Subcutaneous adipose tissue (tissue), 4 donors: ENCODE data around the gene GPSM1. TPM values are rescaled to one million over a fixed set of nuclear protein-coding genes. Genes with fewer than 3 reads are reported as not detected.

Experiments used
- CTCF ChIP-seq: fragments of 450-650 bp; IDR thresholded peaks from one replicate; pipeline ENCODE4 v1.5.1; 2016; ENCODE audit warnings: low read depth, mild to moderate bottlenecking, control low read depth, antibody characterized with exemption, moderate library complexity
- total RNA-seq, 4 donors: library from RNA; depleted of rRNA; stranded (reverse); fragments of >200 nt; gene quantifications; one replicate each; pipeline ENCODE4 v1.1.0, GENCODE V29; 2016

GPSM1 gene
- total RNA-seq, 4 donors from 2014 or later = 2.1 to 5.8 (median 4.1) TPM

GRCh38 chr9:136343121-136343883, 16.0 kb downstream of the GPSM1 start:
- no peak for TF ChIP-seq CTCF

- no peak for TF ChIP-seq CTCF
These were observed 16.5 kb downstream of the GPSM1 start for GRCh38 chr9:136343884-136344269.

DNA sequence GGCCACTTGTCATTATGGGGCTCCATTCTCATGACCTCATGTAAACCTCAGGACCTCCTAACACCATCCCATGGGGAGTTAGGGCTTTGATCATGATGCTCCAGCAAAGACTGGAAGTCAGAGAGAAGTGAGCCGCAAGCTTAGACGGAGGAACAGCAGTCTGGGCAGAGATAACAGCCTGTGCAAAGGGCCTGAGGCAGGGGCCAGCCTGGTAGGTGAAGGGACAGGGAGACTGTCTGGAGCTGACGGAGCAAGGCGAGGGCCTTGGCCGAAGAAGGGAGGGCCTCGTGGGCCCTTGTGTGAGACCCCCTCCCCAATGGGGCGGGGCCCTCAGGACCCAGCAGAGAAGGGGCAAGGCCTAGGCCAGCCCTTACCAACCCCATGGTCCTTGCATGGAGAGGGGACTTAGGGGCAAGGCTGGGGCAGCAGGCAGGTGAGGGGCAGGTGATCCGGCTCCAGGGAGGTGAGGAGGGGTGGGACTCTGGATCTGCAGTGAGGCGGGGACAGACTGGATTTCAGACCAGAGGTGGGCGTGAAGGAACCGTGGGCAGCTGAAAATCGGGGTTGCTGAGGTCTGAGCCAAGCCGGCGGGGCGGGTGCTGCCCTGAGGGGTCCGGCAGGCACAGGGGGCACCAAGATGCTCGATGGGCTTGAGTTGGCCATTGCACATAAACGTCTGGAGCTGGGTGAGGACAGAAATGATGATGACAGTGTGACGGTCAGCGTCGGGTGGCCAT, 17.4 kb downstream of the GPSM1 start:
- TF ChIP-seq CTCF = no peak

- no peak for TF ChIP-seq CTCF
These were observed 18.2 kb downstream of the GPSM1 start for GRCh38 chr9:136345281-136346156.

DNA sequence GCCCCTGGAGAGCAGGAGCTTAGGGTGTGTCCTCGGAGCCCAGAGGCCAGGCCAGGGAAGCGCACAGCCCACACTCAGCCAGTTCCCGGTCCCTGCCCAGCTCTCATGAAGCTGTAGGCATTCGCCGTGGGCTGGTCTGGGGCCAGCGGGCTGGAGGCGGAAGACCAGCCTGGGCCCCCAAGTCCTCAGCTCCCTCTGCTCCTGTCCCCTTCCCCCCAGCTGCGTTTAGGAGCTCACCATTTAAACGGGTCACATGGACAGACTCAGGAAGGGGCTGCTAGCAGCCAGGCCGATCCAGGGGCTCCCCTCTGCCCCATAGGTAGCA, 18.8 kb downstream of the GPSM1 start:
- TF ChIP-seq CTCF = no peak

GRCh38 chr9:136346927-136347465, 19.7 kb downstream of the GPSM1 start:
- TF ChIP-seq CTCF = no peak
